ENCODE data around the gene MUC5B.

The MUC5B gene

DNA sequence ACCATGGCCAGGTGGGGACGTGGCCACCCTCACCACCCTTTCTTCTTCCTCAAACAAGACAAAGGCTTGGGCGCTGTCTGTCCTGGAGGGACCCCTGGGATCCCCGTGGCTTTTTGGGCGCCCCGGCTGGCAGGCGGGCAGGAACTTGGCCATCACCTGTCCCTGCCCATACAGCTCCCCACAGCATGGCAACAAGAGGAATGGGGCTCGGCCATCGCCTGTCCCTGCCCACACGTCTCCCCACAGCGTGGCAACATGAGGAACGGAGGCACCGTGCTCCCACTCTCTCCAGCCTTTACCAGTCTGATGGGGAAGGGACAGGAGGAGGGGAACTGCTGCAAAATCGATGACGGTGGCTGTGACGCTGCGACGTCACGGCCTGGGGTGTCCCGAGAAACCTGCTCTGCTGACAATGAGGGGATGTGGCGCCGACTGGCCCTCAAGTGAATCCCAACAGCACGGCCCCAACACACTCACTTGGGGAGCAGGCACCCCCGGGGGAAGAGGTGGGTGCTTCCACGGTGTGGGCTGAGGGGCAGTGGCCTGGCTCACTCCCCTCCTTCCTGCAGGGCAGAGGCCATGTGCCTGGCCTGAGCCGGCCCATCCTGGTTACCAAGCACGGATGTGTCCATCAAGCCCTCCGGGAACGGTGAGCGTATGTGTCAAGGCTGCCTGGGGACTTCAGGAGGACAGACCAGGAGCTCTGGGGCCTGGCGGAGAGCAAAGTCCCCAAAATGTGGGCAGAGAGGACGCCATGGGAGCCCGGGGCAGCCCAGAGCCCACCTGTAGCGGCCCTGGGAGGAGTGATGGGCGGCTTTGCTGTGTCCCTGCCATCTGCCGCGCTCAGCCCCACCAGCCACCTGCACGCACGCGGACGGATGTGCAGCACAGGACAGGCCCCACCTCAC is 56.2 kb downstream of the MUC5B start:
- no peak for DNase-seq (ENCODE audit: low read depth in 1 of 2, low spot score in 1 of 2)

DNA sequence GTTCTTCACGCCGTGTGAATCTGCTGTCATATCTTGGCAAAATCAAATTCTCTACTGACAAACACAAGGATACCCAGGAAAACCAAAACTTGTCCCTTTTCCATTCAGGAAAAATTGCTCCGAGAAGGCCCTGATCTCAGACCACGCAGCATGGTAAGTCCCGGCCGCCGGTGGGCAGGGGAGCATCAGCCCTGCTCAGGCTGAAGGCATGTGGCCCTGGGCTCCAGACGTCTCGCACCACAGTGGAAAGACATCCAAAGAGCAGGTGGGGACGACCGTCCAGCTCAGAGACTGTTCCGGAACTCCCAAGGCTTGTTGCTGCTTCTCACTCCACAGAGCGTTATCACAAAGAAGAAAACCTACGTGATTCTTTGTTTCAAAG is 56.8 kb downstream of the MUC5B start:
- DNase-seq (ENCODE audit: low read depth in 1 of 2, low spot score in 1 of 2): no peak

DNA sequence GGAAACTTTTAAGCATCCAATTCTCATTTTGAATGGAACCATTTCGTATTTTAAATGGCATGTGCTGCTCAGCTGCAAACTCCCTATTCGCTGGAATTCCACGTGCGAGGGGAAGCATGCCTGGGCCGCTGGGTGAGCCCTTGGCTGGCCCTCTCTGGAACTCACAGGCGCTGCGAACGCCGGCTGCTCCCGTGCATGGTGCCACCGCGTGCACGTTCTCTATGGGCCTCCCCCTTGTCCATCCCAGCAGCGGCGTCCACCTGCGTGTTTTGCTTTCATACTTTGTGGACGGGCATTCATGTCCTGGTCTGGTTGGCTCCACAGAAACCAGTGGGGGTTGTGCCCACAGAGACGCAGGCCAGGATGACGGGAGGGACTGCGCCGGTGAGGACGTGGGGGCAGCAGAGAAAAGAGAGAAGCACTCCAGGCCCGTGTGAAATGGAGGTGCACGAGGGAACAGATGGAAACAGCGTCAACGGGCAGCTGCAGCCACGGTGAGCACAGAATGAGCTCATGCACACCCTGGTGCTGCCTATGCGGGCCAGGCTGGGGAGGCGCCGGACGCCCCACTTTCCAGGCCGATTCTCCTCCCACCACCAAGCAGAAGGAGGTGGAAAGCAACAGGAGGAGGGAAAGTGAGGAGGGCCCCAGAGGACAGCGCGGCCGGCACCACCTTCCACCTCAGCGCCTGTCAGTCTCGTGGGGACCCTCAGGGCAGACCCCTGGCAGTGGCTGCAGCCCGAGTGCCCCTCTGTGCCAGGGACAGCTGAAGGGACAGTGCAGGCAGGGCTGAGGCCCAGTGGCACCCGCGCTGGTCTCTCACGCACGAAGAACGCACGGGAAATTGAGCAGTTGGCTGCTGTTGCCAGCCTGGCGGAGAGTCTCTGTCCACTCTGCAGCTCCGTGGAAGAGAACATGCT is 57.5 kb downstream of the MUC5B start:
- no peak for DNase-seq (ENCODE audit: low read depth in 1 of 2, low spot score in 1 of 2)

DNA sequence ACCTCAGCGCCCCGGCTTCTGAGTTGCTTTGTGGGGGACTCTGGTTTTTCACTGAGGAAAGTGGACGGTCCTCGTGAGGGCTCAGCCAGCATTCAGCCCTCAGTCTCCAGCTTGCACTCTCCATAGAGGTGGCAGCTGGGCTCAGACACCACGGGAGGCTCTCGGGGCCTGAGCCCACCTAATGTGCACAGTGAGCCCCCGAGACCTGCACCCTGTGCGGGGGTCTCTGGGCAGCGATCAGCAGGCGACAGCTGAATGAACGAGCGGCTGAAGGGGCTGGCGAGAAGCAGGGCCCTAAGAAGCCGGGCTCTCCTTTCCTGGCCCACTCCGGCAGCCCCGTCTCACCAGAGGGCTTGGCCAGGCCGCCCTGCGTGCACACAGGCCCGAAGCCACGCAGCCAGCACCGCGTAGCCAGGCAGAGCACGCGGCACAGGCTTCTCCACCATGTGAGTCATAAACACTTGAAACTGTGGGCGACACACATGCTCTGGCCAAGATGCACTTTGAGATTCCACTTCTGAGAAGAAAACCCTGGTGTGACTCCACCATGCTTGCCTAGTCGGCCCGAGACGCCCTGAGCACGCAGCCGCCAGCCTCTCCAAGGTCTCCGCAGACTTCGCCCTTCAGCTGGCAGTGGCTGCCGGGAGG is 58.6 kb downstream of the MUC5B start:
- DNase-seq (ENCODE audit: low read depth in 1 of 2, low spot score in 1 of 2): no peak

DNA sequence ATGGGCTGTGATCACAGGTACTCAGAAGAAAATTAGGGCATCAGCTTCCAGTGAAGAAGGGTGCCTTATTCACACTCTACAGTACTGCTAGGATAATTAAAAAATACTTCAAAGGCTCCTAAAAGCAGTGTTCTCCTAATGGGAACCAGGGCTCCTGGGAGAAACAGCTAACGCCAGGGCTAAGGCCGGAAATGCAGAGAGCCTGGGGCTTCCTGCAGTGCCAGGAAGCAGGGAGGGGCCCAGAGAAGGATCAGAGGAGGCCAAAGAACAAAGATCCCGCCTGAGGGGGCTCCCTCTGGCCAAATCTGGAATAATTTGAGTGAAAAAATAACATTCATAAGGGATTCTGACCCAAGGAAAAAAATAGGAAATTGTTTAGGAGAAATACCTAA is 59.1 kb downstream of the MUC5B start:
- DNase-seq (ENCODE audit: low read depth in 1 of 2, low spot score in 1 of 2): no peak

DNA sequence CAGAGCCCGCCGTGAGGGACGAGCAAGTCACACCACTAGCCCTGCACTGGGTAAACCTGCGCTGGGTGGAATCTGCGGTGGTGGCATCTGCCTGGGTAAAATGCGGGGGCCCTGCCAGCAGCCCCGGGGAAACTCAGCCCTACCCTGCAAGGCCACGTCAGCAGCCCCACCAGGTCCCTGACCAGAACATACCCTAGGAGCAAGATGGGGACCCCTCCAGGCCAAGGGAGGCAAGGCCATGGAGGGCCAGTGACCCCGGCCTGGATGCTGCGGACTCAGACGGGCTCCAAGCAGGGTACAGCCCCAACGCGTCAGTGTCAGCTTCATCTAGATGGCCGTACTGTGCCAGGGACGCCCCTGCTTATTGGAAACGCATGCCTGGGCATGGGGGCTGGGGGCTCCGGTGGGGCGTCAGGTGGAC is 60.2 kb downstream of the MUC5B start:
- DNase-seq (ENCODE audit: low read depth in 1 of 2, low spot score in 1 of 2): no peak

DNA sequence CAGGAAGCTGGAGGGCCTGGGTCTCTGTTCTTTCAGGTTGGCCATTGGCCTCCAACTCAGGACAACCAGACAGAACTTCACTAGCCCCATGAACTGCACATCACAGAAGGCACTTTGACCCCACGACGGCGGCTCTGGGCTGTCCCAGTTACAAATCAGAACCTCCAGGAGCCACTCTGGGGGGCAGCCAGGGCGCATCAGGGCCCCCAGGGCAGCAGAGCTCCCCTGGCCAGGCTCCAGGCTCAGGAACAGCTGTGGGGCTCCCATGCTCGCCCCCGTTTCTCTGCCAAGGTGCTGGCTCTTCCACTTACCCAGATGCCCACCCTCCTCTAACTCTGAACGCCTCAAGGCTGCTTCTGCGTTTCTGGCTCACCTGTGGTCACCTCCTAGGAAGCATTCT is 61.0 kb downstream of the MUC5B start:
- no peak for DNase-seq (ENCODE audit: low read depth in 1 of 2, low spot score in 1 of 2)

DNA sequence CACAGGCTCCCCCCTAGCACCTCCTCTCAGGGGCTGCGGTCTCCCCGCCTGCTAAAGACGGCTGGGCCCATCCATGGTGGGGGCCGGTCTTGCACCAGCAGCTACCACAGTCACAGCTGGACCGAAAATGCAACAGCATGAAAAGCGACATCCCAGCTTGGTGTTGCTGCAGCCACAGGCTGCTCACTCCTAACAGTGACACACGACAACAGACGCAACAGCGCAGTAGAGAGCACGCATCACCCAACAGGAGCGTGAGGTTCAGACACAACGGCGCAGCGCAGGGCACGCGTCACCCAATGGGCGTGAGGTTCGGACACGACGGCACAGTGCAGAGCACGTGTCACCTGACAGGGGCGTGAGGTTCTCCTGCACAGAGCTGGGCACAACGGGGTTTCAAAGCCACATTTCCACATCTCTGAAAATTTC is 62.5 kb downstream of the MUC5B start:
- DNase-seq (ENCODE audit: low read depth in 1 of 2, low spot score in 1 of 2): no peak

DNA sequence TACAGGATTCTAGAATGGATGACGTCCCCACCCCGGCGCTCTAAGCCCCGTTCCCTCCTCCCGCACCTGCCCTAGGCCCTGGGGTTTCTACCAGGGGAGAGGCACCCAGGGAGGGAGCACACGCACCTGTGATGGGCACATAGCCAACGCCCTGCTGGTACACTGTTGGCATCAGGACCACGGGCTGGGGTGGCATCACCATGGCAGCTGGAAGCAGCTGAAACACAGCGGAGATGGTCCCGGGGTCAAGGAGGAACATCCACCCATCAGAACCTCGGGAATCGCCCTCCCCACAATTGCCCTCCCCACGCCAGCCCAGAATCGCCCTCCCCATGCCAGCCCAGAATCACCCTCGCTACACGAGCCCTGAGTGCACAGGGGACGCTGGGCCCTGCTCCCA is 63.0 kb downstream of the MUC5B start:
- no peak for DNase-seq (ENCODE audit: low read depth in 1 of 2, low spot score in 1 of 2)

DNA sequence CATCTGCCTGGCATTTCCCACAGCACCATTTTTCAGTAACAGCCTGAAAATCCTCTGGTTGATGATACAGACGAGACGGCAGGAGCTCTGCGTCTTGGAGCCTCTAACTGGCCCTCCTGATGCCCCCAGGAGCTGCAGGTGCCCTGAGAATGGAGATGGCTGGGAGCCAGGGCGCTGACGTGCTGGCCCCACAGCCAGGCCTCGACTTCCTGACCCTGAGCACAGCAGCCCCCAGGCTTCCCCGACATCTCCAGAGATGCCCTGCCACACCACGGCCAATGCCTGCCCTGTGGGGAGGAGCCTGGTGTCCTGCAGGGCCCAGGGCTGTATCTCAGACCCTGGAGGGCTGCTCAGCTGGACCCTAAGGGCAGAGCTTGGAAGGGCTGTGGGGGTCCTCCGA is 65.1 kb downstream of the MUC5B start:
- no peak for DNase-seq (ENCODE audit: low read depth in 1 of 2, low spot score in 1 of 2)

DNA sequence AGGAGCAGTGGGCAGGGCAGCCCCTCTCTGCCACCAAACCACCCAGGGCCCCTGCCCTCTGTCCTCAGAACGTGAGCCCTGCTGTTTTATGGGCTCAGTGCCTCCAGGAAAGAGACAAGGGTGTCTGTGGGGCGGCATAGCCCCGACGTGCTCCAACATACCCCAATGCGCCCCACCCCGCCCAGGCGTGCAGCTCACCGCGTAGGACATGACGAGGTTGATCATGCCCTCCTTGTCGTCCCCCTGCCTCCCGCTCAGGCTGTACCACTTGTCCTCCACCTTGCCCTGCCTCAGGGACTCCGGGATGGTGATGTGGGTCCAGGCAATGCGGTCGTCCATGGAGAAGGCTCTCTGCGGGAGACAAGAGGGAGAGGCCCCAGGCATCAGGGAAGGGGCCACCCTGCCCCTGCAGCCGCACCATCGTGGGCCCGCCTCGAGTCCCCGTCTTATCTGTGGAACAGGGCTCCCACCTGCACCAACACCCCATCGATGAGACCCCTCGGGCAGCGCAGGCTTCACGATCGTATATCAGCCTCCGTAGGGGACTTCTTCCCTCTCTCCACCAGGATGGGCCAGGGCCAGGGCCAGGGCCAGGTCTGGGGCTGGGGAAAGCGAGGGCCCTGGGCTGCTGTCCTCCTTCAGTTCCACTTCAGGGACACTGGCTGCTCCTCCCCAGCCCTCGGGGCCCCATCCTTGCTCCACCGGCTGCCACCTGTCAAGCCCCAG is 65.7 kb downstream of the MUC5B start:
- no peak for DNase-seq (ENCODE audit: low read depth in 1 of 2, low spot score in 1 of 2)

DNA sequence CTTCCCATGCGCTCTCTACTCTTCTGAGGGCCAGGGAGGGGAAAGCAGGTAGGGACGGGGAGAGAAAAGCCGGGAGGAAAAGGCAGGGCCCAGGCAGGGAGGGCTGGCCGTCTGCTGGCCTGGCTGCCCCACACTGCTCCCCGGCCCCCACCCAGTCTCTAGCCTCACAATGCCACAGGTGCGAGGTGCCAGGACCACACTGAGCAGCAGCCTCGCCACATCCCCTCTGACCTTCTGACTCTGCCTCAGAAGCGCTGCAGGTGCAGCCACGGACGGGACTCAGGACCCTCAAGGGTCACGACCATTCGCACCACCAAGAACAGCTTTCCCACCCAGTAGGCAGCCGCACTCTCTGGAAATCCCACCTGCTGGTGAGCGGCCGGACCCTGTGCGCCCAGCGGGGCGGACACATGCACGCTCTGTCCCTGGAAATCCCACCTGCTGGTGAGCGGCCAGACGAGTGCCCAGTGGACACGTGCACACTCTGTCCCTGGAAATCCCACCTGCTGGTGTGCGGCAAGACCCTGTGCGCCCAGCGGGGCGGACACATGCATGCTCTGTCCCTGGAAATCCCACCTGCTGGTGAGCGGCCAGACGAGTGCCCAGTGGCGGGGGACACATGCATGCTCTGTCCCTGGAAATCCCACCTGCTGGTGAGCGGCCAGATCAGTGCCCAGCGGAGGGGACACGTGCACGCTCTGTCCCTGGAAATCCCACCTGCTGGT is 66.5 kb downstream of the MUC5B start:
- no peak for DNase-seq (ENCODE audit: low read depth in 1 of 2, low spot score in 1 of 2)

DNA sequence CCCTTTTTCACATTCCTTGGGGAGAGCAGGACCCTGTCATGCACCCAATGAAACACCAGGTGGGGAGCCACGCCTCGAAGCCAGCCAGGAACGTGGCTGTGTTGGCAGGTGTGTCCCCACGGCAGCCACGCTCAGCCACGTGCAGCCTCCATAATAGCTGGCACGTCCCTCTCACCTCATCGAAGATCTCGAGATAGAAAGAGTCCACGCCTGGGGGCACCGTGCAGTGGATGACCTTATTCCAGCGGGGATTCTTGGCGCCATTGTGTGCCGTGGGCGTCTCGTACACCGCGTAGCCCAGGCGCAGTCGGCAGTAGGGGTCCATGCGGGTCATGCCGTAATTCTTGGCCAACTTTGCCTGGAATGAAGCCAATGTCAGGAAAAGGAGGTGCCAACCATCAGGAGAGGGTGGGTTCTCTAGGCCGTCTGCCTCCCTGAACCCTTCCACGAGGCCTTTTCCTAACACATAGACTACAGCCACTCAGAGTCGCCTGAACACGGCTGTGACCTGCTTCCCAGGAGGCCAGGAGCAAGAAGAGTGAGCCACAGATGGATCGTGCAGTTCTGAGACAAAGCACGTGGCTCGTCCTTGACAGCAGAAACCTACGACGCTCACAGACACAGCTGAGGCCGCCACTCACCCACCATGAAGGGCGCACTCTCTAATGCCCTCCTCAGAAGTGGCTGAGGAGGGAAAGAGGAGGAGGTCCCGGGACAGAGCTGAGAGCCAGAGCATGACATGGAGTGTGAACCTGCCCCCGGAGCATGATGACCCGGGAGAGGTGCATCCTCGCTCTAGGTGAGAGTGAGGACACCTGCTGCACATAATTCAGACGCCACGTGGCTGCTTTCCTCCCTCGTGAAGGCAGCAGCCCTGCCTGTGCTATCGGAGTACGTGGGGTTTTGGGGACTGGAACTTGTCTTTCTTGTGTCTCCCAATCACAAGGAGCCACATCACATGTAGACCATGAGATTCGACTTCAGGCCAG is 67.5 kb downstream of the MUC5B start:
- no peak for DNase-seq (ENCODE audit: low read depth in 1 of 2, low spot score in 1 of 2)

DNA sequence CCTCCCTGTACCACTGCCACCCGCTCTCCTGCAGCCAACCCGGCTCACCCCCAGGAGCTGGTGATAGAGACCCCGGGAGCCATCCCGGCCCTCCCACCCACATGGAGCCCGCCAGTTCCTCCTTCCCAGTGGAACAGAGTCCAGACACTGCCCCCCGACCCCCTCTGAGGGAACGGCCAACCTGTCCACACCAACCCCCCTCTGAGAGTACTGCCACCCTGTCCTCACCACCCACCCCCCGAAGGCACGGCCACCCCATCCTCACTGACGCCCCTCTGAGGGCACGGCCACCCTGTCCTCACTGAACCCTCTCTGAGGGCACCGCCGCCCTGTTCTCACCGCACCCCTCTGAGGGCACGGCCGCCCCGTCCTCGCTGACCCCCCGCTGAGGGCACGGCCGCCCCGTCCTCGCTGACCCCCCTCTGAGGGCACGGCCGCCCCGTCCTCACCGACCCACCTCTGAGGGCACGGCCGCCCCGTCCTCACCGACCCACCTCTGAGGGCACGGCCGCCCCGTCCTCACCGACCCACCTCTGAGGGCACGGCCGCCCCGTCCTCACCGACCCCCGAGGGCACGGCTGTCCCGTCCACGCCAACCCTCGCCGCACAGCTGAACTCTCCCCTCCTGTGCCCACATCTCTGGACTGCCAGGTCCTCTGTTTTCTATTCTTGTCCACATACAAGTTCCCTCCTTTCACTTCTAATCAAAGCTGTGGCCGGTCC is 68.6 kb downstream of the MUC5B start:
- no peak for DNase-seq (ENCODE audit: low read depth in 1 of 2, low spot score in 1 of 2)

DNA sequence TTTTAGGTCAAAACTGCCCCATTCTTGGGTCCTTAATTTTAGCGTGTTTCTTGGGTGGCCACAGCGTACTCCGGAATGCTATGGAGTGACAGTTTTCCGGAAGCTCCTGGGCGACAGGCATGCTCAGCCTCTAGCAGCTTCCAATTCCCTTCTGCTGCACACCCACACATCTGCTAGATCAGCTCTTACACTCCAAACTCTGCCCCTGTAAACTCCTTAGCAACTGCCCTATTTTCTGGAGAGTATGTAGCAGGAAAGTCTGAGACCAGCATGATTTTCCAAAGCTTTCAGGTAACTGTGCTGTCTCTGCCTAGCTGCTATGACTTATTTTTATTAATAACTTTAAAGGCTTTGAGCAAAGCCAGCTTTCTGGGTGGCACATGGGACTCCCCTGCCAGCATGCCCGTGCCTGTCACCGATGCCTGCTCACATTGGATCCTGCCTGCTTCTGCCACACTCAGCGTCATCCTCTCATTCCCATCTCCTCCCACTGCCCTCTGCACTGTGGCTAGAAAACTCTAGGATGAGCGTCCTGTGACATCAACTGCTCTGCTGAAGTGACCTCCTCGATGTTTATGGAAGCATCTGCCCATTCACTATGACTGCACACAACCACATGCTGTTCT is 69.3 kb downstream of the MUC5B start:
- no peak for DNase-seq (ENCODE audit: low read depth in 1 of 2, low spot score in 1 of 2)

DNA sequence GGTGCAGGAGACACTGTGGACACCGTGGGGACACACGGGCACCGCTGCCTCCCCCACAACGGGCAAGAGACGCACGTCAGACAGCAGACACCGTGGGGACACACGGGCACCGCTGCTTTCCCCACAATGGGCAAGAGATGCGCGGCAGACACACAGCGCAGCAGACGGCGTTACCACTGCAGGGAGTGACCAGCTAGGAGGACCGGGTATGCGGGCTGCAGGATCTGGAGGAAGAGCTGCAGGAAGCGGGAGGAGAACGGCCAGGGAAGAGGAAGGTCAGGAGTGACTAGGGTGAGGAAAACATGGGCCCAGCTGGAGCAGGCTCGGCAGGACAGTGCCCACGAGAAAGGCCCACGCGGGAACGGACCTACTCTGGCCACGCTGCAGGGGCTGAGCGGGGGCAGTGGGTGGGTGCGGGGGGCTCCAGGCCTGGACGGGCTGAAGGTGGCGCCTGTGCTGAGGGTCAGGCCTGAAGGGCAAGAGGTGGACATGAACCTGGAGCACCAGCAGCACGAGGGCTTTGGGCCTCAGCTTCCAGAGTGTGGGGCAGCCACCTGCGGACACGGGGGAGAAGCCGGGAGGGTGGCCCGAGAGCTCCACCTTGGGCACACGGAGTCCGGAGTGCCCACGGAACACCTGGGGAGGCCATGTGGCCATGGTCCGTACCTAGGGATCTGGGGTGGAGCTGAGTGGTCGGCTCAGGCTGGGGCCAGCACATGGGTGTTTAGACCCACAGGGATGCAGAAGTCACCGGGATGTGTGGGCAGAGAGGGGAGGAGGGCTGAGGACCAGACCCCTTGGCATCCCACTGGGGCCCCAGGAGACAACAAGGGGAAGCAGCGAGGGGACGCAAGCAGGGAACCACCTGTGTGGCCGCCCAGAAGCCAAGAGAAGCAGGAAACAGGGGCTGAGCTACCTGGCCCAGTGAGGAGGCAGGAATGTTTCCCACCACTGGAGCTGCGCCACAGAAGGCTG is 70.1 kb downstream of the MUC5B start:
- DNase-seq (ENCODE audit: low read depth in 1 of 2, low spot score in 1 of 2): no peak

DNA sequence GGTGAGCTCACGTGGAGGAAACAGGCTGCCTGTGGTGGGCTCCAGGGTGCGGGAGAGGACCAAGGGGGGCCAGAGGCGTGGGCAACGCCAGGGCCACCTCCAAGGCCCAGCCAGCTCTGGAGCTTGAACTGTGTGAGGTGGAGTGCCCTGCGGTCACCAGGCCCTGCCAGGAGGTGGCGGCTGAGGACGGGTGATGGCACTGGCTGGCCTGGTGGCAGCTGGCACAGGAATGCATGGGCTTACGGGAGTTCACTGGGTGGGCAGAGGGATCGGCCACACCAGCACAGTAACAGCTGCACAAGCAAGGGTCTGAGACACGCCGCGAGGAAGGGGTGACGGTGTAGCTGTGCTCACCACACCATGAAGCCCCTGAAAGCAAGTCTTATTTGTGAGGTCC is 70.8 kb downstream of the MUC5B start:
- DNase-seq (ENCODE audit: low read depth in 1 of 2, low spot score in 1 of 2): no peak

Data from activated CD4-positive, alpha-beta T cell treated with anti-CD3 and anti-CD28 coated beads, Interleukin-2, amount 50 U/mL, for 24 hours (primary cell).